HG03378 (cell line): Measurements from ENCODE around the gene VTI1B.
"Not testable (repeated sequence)": the region's sequence is repeated elsewhere in the genome, so short reads cannot be mapped to it uniquely, and the experiment has no call there.

ENCODE experiments used
- ATAC-seq: cut with Tn5 transposase; IDR thresholded peaks from one replicate; pipeline ENCODE4 v1.9.1; 2021; ENCODE audit warnings: mild to moderate bottlenecking, moderate library complexity; ENCODE audit not compliant: unreplicated experiment

VTI1B gene, protein sequence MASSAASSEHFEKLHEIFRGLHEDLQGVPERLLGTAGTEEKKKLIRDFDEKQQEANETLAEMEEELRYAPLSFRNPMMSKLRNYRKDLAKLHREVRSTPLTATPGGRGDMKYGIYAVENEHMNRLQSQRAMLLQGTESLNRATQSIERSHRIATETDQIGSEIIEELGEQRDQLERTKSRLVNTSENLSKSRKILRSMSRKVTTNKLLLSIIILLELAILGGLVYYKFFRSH

DNA sequence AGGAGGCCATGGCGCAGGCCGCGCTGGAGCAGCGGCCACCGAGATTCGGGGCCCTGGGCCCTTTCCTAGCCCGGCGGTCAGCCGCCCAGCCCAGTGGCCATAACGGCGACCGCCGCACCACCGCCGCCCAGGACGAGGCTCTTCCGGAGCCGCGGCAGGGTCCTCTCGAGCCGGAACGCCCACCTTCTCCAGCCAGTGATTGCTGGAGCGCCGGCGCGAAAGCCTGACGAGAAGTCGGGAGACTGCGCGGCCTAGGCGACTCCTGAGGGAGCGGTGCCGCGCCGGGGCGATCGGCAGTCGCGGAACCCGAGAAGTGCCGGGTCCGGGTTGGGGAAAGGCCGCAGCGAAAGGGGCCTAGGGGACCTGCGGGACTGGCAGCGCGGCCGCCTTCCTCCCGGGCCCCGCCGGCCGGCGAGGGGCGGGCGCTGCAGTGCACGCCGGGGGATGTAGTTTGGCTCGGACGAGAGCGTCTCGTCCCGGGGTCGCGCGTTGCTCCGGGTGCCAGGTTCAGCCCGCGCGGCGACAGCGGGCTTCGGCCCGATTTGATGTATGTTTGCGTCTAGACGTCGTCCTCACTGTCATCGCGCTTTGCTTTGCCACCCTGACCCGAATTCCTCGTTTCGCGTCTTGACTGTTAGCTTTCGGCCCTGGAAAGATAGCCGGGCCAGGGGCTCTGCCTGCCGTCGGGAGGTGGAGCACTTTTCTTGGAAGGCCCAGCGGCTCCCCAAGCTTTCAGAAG, at the start of gene VTI1B:
VTI1B (minus strand) TSS at position 153 of the 739 bp plus-strand sequence; CDS start at position 10, 143 bp downstream.
- peak; percentile 75 for ATAC-seq

DNA sequence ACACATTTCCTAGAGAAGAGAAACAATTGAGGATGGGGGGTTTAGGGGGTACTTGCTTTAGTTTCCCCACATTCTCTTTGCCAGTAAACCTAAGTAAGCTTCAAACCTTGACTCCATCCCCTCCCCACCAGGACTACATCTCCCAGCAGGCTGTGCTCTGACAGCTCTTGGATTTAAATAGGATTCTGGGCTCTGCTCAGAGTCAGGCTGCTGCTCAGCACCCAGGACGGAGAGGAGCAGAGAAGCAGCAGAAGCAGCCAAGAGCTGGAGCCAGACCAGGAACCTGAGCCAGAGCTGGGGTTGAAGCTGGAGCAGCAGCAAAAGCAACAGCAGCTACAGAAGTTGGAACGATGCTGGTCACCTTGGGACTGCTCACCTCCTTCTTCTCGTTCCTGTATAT, 47.9 kb upstream of the VTI1B start:
- ATAC-seq, result no peak

GRCh38 chr14:67721875-67722274, 47.4 kb upstream of the VTI1B start:
- no peak for ATAC-seq

GRCh38 chr14:67719866-67720265, 45.4 kb upstream of the VTI1B start:
- no peak for ATAC-seq

DNA sequence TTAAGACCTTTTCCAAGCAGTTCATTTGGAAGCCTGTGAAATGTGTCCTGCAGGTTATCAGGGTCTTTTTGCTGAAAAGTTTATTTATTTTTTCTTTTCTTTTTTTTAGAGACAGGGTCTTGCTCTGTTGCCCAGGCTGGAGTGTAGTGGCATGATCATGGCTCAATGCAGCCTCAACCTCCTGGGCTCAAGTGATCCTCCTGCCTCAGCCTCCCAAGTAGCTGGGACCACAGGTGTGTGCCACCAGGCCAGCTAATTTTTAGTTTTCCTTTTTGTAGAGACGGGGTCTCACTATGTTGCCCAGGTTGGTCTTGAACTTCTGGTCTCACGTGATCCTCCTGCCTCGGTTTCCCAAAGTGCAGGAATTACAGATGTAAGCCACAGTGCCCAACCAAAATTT, 45.0 kb upstream of the VTI1B start:
- ATAC-seq, result not testable (repeated sequence)

DNA sequence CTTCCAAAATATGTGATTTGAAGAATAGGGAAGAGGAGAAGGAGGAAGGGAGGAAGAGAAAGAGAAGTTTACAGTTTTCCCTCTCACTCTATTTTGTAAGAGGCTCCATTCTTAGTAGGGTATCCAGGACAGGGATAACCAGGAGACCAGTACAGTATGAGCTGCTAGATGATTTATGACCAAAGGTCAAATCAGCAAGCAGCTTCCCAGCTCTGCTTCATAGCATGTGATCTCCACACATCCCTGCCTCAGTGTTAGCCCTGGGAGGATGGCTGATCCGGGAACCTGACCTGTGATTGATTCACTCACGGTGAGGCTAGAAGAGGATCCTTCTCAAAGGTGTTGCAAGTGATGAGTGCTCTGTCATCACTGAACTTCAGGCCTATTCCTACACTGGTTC, 43.8 kb upstream of the VTI1B start:
- ATAC-seq, result no peak

GRCh38 chr14:67717048-67717447, 42.6 kb upstream of the VTI1B start:
- ATAC-seq, result no peak

DNA sequence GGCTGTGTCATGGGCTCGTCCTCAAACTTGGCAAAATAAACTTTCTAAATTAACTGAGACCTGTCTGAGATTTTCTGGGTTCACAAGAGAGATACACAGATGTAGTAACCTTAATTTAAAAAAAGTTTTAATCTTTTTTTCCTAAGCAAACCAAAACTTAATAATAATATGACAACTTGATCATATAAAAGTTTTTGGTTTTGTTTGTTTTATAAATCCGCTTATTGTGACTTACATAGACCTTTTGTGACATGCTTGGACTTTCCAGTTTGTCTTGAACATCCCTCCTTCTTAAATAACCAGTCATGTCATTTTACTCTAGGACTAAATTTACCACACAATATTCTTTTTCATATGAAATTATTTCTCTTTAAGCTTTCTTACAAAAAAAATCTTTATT, 35.8 kb upstream of the VTI1B start:
- ATAC-seq, result no peak

GRCh38 chr14:67709796-67710195, 35.4 kb upstream of the VTI1B start:
- ATAC-seq, result not testable (repeated sequence)

GRCh38 chr14:67709346-67709745, 34.9 kb upstream of the VTI1B start:
- ATAC-seq, result not testable (repeated sequence)

- no peak for ATAC-seq
Measured at GRCh38 chr14:67705211-67705610, 30.8 kb upstream of the VTI1B start.

- ATAC-seq, result peak; percentile 50
Measured at GRCh38 chr14:67704484-67705089, 30.2 kb upstream of the VTI1B start.

GRCh38 chr14:67703997-67704396, 29.6 kb upstream of the VTI1B start:
- ATAC-seq, result no peak

- ATAC-seq, result not testable (repeated sequence)
Measured at GRCh38 chr14:67701492-67701891, 27.1 kb upstream of the VTI1B start, which contains the start of gene RDH12. Gene RDH12 (plus strand): TSS chr14:67701886. CDS start chr14:67722643, 20,757 bp downstream.

DNA sequence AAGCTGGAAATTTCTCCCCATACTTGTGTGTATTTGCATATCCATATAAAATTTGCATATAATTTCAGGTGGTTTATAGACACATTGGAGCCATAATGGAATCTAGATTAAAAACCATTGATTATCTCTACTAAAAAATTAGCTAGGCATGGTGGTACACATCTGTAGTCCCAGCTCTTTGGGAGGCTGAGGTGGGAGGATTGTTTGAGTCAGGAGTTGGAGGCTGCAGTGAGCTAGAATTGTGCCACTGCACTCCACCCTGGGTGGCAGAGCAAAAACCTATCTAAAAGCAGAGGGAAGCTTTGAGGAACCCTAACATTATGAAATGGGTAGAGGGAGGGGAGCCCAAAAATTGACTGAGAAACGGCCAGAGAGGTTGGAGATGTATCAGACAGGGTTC, 23.7 kb upstream of the VTI1B start:
- no peak for ATAC-seq

- no peak for ATAC-seq
Measured at GRCh38 chr14:67697006-67697405, 22.6 kb upstream of the VTI1B start.

- ATAC-seq, result peak; percentile 85
Measured at GRCh38 chr14:67695394-67695949, 21.0 kb upstream of the VTI1B start, which contains the start of gene RDH11. Gene RDH11 (minus strand): TSS chr14:67695764. CDS start chr14:67695703, 61 bp downstream.

GRCh38 chr14:67694791-67695393, 20.5 kb upstream of the VTI1B start:
- peak; percentile 85 for ATAC-seq

DNA sequence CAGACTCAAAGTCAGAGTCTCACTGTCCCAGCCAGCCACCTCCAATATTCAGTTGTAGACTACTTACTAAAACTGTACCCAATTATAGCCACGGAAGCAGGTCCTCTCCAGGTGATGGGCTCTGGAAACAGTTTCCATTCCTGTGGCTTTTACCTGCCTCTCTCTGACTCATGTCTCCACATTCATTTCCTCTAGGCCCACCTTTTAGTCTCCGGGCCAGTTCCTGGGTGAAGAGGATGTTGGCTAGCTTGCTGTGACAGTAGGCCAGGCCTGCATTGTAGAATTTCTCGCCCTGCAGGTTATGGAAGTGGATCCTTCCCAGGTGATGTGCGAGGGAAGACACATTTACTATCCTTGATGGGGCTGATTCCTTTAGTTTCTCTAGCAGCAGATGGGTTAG, 15.6 kb upstream of the VTI1B start:
- no peak for ATAC-seq

DNA sequence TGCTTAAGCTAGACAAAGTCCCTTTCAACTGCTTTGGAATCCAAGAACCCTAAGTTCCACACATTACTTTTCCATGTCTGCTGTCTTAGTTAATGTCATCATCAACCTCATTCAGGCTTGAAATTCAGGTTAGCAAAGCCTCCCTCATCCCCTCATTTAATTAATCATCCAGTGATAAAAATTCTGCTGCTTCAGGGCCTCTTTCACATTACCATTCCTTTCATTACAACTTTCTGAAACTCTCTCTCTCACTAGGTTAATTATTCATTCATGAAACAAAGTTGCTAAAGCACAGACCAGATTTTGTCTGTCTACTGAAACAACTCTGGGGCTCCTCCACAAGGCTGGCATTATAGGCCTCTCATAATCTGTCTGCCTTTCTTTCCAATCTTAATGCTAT, 9.4 kb upstream of the VTI1B start:
- ATAC-seq, result no peak

DNA sequence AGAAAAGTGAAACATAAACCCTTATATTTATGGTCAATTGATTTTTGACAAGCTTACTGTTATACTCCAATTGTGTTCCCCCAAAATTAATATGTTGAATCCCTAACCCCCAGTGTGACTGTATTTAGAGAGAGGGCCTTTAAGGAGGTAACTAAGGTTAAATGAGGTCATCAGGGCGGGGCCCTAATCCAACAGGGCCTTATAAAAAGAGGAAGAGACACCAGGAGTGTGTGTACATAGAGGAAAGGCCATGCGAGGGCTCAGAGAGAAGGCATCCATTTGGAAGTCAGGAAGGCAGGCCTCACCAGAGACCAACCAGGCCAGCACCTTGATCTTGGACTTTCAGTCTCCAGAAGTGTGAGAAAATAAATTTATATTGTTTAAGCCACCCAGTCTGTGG, 6.5 kb upstream of the VTI1B start:
- no peak for ATAC-seq
